ENCODE results near the gene UMOD. TPM values are rescaled to one million over a fixed set of nuclear protein-coding genes. Genes with fewer than 3 reads are reported as not detected.

UMOD gene
- polyA plus RNA-seq, 3 donors = not detected

GRCh38 chr16:20311548-20311947 is 41.0 kb downstream of the UMOD start:
- no peaks in the 10 kb centered on the region for H3K79me2 ChIP-seq (ENCODE audit: insufficient read depth, low read length)
- Mint-ChIP-seq H3K4me3 (no peak overlapping the region), H3K4me1 (no peaks in the 10 kb centered on the region), H3K9me3 (peaks cover 0 to 2% (median 0%) of the 10 kb centered on the region in 7 donors), H3K27ac (no peak overlapping the region), H3K27me3 (ENCODE audit: low read depth in 3 of 3) (peaks cover 2 to 3% (median 2%) of the 10 kb centered on the region in 3 donors), H3K36me3 (no peaks in the 10 kb centered on the region)
- H3K9ac ChIP-seq (ENCODE audit: insufficient read depth, low read length, poor library complexity, severe bottlenecking) = no peak overlapping the region
- no peak for DNase-seq
- no peaks in the 10 kb centered on the region for H3K4me1 ChIP-seq (ENCODE audit: control insufficient read depth in 1 of 2, insufficient read depth in 2 of 2, low read length in 2 of 2)
- H3K27ac ChIP-seq (ENCODE audit: low read depth in 1 of 2, low read length in 2 of 2) = no peak overlapping the region
- intact Hi-C loops (cut with micrococcal nuclease) = no loop called here
- no peak for TF ChIP-seq CTCF (IDR thresholded peaks at IDR 0.05)
- no peak overlapping the region for H3K4me3 ChIP-seq (replicated peaks in 1 of 3; ENCODE audit: low read depth in 2 of 3, low read length in 3 of 3)
- H3K27me3 ChIP-seq (ENCODE audit: control insufficient read depth in 2 of 2, insufficient read depth in 2 of 2, low read length in 2 of 2) = no peaks in the 10 kb centered on the region
- H3K9me3 ChIP-seq (replicated peaks in 1 of 2; ENCODE audit: control insufficient read depth in 1 of 2, insufficient read depth in 1 of 2, low read length in 2 of 2) = no peaks in the 10 kb centered on the region
- H3K4me2 ChIP-seq (replicated peaks; ENCODE audit: extremely low read depth, low read length, poor library complexity, severe bottlenecking) = no peak overlapping the region
- no peaks in the 10 kb centered on the region for H4K20me1 ChIP-seq (ENCODE audit: insufficient read depth, low read length)
- 80% methylated on average over 2 of the region's 2 CpGs for WGBS (ENCODE audit: insufficient coverage)
- no peaks in the 10 kb centered on the region for H3K36me3 ChIP-seq (replicated peaks in 1 of 2; ENCODE audit: control insufficient read depth in 1 of 2, insufficient read depth in 2 of 2, low read length in 2 of 2)
- H2AFZ ChIP-seq (ENCODE audit: insufficient read depth, low read depth, low read length, poor library complexity, severe bottlenecking) = no peak overlapping the region

- Histone ChIP-seq H3K9me3 (replicated peaks in 1 of 2; ENCODE audit: control insufficient read depth in 1 of 2, insufficient read depth in 1 of 2, low read length in 2 of 2) (no peaks in the 10 kb centered on the region), H3K27me3 (ENCODE audit: control insufficient read depth in 2 of 2, insufficient read depth in 2 of 2, low read length in 2 of 2) (no peaks in the 10 kb centered on the region), H2AFZ (ENCODE audit: insufficient read depth, low read depth, low read length, poor library complexity, severe bottlenecking) (no peak overlapping the region), H3K79me2 (ENCODE audit: insufficient read depth, low read length) (no peaks in the 10 kb centered on the region), H3K36me3 (replicated peaks in 1 of 2; ENCODE audit: control insufficient read depth in 1 of 2, insufficient read depth in 2 of 2, low read length in 2 of 2) (no peaks in the 10 kb centered on the region), H4K20me1 (ENCODE audit: insufficient read depth, low read length) (no peaks in the 10 kb centered on the region), H3K4me2 (replicated peaks; ENCODE audit: extremely low read depth, low read length, poor library complexity, severe bottlenecking) (no peak overlapping the region), H3K27ac (ENCODE audit: low read depth in 1 of 2, low read length in 2 of 2) (no peak overlapping the region), H3K4me3 (replicated peaks in 1 of 3; ENCODE audit: low read depth in 2 of 3, low read length in 3 of 3) (no peak overlapping the region), H3K4me1 (ENCODE audit: control insufficient read depth in 1 of 2, insufficient read depth in 2 of 2, low read length in 2 of 2) (no peaks in the 10 kb centered on the region), H3K9ac (ENCODE audit: insufficient read depth, low read length, poor library complexity, severe bottlenecking) (no peak overlapping the region)
- DNase-seq = no peak
- peaks cover 0 to 2% (median 0%) of the 10 kb centered on the region in 7 donors for H3K9me3 Mint-ChIP-seq
- H3K27ac Mint-ChIP-seq = no peak overlapping the region
- 76% methylated on average over 3 of the region's 11 CpGs for WGBS (ENCODE audit: insufficient coverage)
- peaks cover 2 to 4% (median 3%) of the 10 kb centered on the region in 3 donors for H3K27me3 Mint-ChIP-seq (ENCODE audit: low read depth in 3 of 3)
- TF ChIP-seq CTCF (IDR thresholded peaks at IDR 0.05) = no peak
- H3K4me3 Mint-ChIP-seq = no peak overlapping the region
- H3K4me1 Mint-ChIP-seq = no peaks in the 10 kb centered on the region
- intact Hi-C loops (cut with micrococcal nuclease) = no loop called here
- H3K36me3 Mint-ChIP-seq = no peaks in the 10 kb centered on the region
Observed at GRCh38 chr16:20310421-20311395, 41.8 kb downstream of the UMOD start.
